HG03196 (cell line): ENCODE data around the gene TMEM72.
A peak's percentile ranks its signal among the peaks of the same experiment; 100 is the strongest.
"Not testable (repeated sequence)": the region's sequence is repeated elsewhere in the genome, so short reads cannot be mapped to it uniquely, and the experiment has no call there.

Source experiments
- ATAC-seq: cut with Tn5 transposase; IDR thresholded peaks from one replicate; pipeline ENCODE4 v1.9.1; 2021; ENCODE audit not compliant: unreplicated experiment

The TMEM72 gene

GRCh38 chr10:44911081-44911540 is at the start of gene TMEM72:
TMEM72 (plus strand) TSS chr10:44911337; CDS start chr10:44911513, 176 bp downstream.
- ATAC-seq, result no peak

- no peak for ATAC-seq
These were observed 49.0 kb upstream of the TMEM72 start for GRCh38 chr10:44862006-44862751.

GRCh38 chr10:44862924-44863323 is 48.2 kb upstream of the TMEM72 start:
- no peak for ATAC-seq

GRCh38 chr10:44863344-44864047 is 47.6 kb upstream of the TMEM72 start:
- ATAC-seq, result no peak

- ATAC-seq, result no peak
These were observed 47.1 kb upstream of the TMEM72 start for GRCh38 chr10:44864051-44864450.

- peak; percentile 91 for ATAC-seq
These were observed 46.4 kb upstream of the TMEM72 start for GRCh38 chr10:44864637-44865288.

- no peak for ATAC-seq
These were observed 45.9 kb upstream of the TMEM72 start for GRCh38 chr10:44865289-44865671.

GRCh38 chr10:44866367-44866766 is 44.8 kb upstream of the TMEM72 start:
- not testable (repeated sequence) for ATAC-seq

- no peak for ATAC-seq
These were observed 41.1 kb upstream of the TMEM72 start for GRCh38 chr10:44870031-44870430.

- no peak for ATAC-seq
These were observed 38.0 kb upstream of the TMEM72 start for GRCh38 chr10:44873160-44873559.

GRCh38 chr10:44874166-44874565 is 37.0 kb upstream of the TMEM72 start:
- ATAC-seq, result no peak

GRCh38 chr10:44878706-44879530 is 32.2 kb upstream of the TMEM72 start:
- peak; percentile 63 for ATAC-seq

GRCh38 chr10:44879531-44879899 is 31.6 kb upstream of the TMEM72 start:
- no peak for ATAC-seq

- ATAC-seq, result no peak
These were observed 30.9 kb upstream of the TMEM72 start for GRCh38 chr10:44880090-44880715.

- ATAC-seq, result no peak
These were observed 29.5 kb upstream of the TMEM72 start for GRCh38 chr10:44881649-44882048.

- ATAC-seq, result no peak
These were observed 28.9 kb upstream of the TMEM72 start for GRCh38 chr10:44882166-44882720.

GRCh38 chr10:44883593-44884331 is 27.4 kb upstream of the TMEM72 start:
- ATAC-seq, result no peak

- ATAC-seq, result no peak
These were observed 25.4 kb upstream of the TMEM72 start for GRCh38 chr10:44885710-44886109.

- ATAC-seq, result no peak
These were observed 24.2 kb upstream of the TMEM72 start for GRCh38 chr10:44886966-44887365.

GRCh38 chr10:44888886-44889285 is 22.3 kb upstream of the TMEM72 start:
- ATAC-seq, result no peak
